Activated CD8-positive, alpha-beta T cell treated with anti-CD3 and anti-CD28 coated beads for 36 hours (primary cell): ENCODE results near the gene LPGAT1. TPM values are rescaled to one million over a fixed set of nuclear protein-coding genes. Genes with fewer than 3 reads are reported as not detected.

Experiments
- ATAC-seq: fragments of 200-7000 bp; cut with Tn5 transposase; one replicate; pipeline ENCODE4 v1.10.0; 2021; ENCODE audit warnings: mild to moderate bottlenecking, moderate library complexity
- CTCF ChIA-PET: fragments of 350-600 bp; sonication (Branson Sonifier 250); formaldehyde crosslinking; loops from one replicate; lab custom pipeline; 2021; ENCODE audit warnings: antibody characterized with exemption; lab: Charles Lee
- POLR2A ChIA-PET: fragments of 350-600 bp; sonication (Branson Sonifier 250); formaldehyde crosslinking; loops from one replicate; lab custom pipeline; 2021; ENCODE audit warnings: antibody characterized with exemption; lab: Charles Lee
- DNase-seq: peaks from one replicate; pipeline ENCODE4 v3.0.0-alpha.2; 2020
- H3K27ac Mint-ChIP-seq: one replicate; pipeline ENCODE4 v1.8.0; 2021; ENCODE audit warnings: mild to moderate bottlenecking, mixed read lengths
- H3K27me3 Mint-ChIP-seq: one replicate; pipeline ENCODE4 v1.8.0; 2021; ENCODE audit warnings: mixed read lengths
- H3K36me3 Mint-ChIP-seq: one replicate; pipeline ENCODE4 v1.8.0; 2021; ENCODE audit warnings: low read depth, mixed read lengths
- H3K4me1 Mint-ChIP-seq: one replicate; pipeline ENCODE4 v1.8.0; 2021; ENCODE audit warnings: low read depth, mixed read lengths
- H3K4me3 Mint-ChIP-seq: one replicate; pipeline ENCODE4 v1.8.0; 2021; ENCODE audit warnings: mild to moderate bottlenecking, moderate library complexity, mixed read lengths
- H3K9me3 Mint-ChIP-seq: one replicate; pipeline ENCODE4 v1.8.0; 2021; ENCODE audit warnings: mixed read lengths
- intact Hi-C: fragments of 100-400 bp; cut with micrococcal nuclease; formaldehyde crosslinking; loops from one replicate; pipeline ENCODE4 v1.10.0; 2022
- total RNA-seq, 2 experiments: library from RNA; stranded (reverse); gene quantifications; one replicate each; pipeline ENCODE4 v1.2.3, GENCODE V29; 2021
- TF ChIP-seq, protein P1 (sequence below): fragments of 200-600 bp; IDR thresholded peaks from one replicate; pipeline ENCODE4 v1.8.0; 2022; ENCODE audit warnings: antibody characterized with exemption, mild to moderate bottlenecking

Gene LPGAT1
- total RNA-seq, 2 experiments from 2014 or later = 16.5 to 16.7 TPM

DNA sequence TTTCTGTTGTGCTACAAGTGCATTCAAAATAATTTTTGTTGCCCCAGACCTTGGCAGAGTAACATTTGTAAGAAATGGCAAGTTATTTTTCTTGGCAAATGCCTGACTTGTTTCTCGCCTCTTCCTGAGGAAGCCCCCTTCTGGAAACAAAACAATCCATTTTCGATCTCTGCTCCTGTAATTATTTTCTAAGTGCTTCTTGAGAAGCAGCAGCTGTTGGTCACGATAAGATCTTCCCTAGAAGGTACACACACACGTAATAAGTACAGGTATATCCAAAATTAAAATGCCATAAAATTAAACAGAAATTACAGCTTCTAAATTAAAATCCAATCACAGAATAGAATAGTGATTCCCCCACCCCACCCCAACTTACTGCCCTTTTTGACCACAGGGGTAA is 47.3 kb downstream of the LPGAT1 start:
- Mint-ChIP-seq H3K27ac (no peak overlapping the region), H3K36me3 (peaks cover 6% of the 10 kb centered on the region), H3K27me3 (no peaks in the 10 kb centered on the region), H3K4me3 (no peak overlapping the region), H3K9me3 (no peaks in the 10 kb centered on the region), H3K4me1 (peaks cover 4% of the 10 kb centered on the region)
- DNase-seq (no peak), ATAC-seq (no peak)
- ChIA-PET CTCF (interaction anchor here (2.2 kb wide), 1 partner anchor 85 kb away, joined by 9 read pairs; no protein-coding TSS in a partner anchor), POLR2A (no interaction called here)
- intact Hi-C loops = no loop called here
- TF ChIP-seq, protein P1, sequence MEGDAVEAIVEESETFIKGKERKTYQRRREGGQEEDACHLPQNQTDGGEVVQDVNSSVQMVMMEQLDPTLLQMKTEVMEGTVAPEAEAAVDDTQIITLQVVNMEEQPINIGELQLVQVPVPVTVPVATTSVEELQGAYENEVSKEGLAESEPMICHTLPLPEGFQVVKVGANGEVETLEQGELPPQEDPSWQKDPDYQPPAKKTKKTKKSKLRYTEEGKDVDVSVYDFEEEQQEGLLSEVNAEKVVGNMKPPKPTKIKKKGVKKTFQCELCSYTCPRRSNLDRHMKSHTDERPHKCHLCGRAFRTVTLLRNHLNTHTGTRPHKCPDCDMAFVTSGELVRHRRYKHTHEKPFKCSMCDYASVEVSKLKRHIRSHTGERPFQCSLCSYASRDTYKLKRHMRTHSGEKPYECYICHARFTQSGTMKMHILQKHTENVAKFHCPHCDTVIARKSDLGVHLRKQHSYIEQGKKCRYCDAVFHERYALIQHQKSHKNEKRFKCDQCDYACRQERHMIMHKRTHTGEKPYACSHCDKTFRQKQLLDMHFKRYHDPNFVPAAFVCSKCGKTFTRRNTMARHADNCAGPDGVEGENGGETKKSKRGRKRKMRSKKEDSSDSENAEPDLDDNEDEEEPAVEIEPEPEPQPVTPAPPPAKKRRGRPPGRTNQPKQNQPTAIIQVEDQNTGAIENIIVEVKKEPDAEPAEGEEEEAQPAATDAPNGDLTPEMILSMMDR = no peak

DNA sequence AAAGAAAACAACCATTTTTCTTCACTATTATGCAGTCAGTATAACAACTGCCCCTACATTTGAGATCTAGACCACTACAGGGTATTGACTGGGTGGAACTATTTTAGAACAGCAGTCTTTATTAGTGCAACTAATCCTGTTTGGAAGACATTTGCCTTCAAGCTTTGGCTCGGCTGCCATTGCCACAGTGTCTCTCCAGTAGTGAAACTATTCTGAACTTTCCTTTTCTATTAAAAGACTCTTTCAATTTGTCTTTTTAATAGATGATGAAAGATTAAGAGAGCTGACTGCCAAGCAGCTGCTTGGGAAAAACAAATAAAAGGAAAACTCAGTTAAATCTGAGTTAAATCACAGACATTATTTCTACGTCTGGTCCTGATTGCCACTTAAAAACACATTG is 49.3 kb downstream of the LPGAT1 start:
- DNase-seq (no peak), ATAC-seq (no peak)
- H3K4me1 Mint-ChIP-seq = peaks cover 4% of the 10 kb centered on the region
- ChIA-PET CTCF (interaction anchor here (1.1 kb wide), 1 partner anchor 100 kb away, joined by 3 read pairs; no protein-coding TSS in a partner anchor), POLR2A (interaction anchor here (0.6 kb wide), 1 partner anchor 38 kb away, joined by 3 read pairs; no protein-coding TSS in a partner anchor)
- intact Hi-C loops = no loop called here
- no peaks in the 10 kb centered on the region for H3K27me3 Mint-ChIP-seq
- no peak overlapping the region for H3K4me3 Mint-ChIP-seq
- TF ChIP-seq, protein P1 = no peak
- H3K9me3 Mint-ChIP-seq = no peaks in the 10 kb centered on the region
- no peak overlapping the region for H3K27ac Mint-ChIP-seq
- H3K36me3 Mint-ChIP-seq = peaks cover 8% of the 10 kb centered on the region

DNA sequence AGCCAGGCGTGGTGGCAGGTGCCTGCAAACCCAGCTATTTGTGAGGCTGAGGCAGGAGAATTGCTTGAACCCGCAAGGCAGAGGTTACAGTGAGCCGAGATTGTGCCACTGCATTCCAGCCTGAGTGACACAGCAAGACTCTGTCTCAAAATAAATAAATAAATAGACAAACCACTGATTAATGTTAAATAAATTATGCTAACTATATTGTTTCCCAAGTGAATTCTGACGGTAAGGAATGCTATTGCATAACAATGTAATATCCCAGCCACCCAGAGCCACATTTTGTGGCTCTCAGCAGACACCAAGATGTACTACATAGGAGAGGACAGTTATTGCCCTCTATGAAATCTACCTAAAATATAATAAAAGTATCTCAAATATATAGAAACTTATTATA is 55.4 kb downstream of the LPGAT1 start:
- Mint-ChIP-seq H3K9me3 (no peaks in the 10 kb centered on the region), H3K36me3 (peaks cover 6% of the 10 kb centered on the region), H3K27me3 (no peaks in the 10 kb centered on the region), H3K4me1 (no peaks in the 10 kb centered on the region), H3K27ac (no peak overlapping the region), H3K4me3 (no peak overlapping the region)
- TF ChIP-seq, protein P1 = no peak
- intact Hi-C loops = no loop called here
- DNase-seq = no peak
- ATAC-seq = no peak
- POLR2A ChIA-PET = no interaction called here
- CTCF ChIA-PET = interaction anchor here (0.7 kb wide), 1 partner anchor 299 kb away, joined by 3 read pairs; no protein-coding TSS in a partner anchor

GRCh38 chr1:211764701-211765100 is 65.9 kb downstream of the LPGAT1 start:
- CTCF ChIA-PET = no interaction called here

GRCh38 chr1:211762206-211762605 is 68.4 kb downstream of the LPGAT1 start:
- intact Hi-C loops = no loop called here
- no peak for ATAC-seq
- Mint-ChIP-seq H3K9me3 (no peaks in the 10 kb centered on the region), H3K36me3 (peaks cover 2% of the 10 kb centered on the region), H3K4me1 (no peaks in the 10 kb centered on the region), H3K27ac (no peak overlapping the region), H3K27me3 (no peaks in the 10 kb centered on the region), H3K4me3 (no peak overlapping the region)
- ChIA-PET CTCF (interaction anchor here (3.1 kb wide), 1 partner anchor 63 kb away, joined by 13 read pairs; no protein-coding TSS in a partner anchor), POLR2A (interaction anchor here (1.3 kb wide), 1 partner anchor 53 kb away, joined by 3 read pairs; no protein-coding TSS in a partner anchor)
- TF ChIP-seq, protein P1 = no peak
- DNase-seq = no peak

More at GRCh38 chr1:211764701-211765100, 65.9 kb downstream of the LPGAT1 start:
- Mint-ChIP-seq H3K4me3 (no peak overlapping the region), H3K9me3 (no peaks in the 10 kb centered on the region), H3K4me1 (peaks cover 4% of the 10 kb centered on the region), H3K36me3 (peaks cover 2% of the 10 kb centered on the region), H3K27me3 (no peaks in the 10 kb centered on the region), H3K27ac (no peak overlapping the region)
- POLR2A ChIA-PET = no interaction called here
- intact Hi-C loops = no loop called here
- TF ChIP-seq, protein P1 = no peak
- ATAC-seq (no peak), DNase-seq (no peak)
